Activated CD4-positive, alpha-beta T cell treated with anti-CD3 and anti-CD28 coated beads, Interleukin-2, amount 50 U/mL, for 48 hours (primary cell): ENCODE data around the gene CMSS1.

Experiments used
- DNase-seq, 2 experiments: peaks; one replicate each; pipeline ENCODE4 v3.0.0-alpha.2; 2020

The CMSS1 gene

DNA sequence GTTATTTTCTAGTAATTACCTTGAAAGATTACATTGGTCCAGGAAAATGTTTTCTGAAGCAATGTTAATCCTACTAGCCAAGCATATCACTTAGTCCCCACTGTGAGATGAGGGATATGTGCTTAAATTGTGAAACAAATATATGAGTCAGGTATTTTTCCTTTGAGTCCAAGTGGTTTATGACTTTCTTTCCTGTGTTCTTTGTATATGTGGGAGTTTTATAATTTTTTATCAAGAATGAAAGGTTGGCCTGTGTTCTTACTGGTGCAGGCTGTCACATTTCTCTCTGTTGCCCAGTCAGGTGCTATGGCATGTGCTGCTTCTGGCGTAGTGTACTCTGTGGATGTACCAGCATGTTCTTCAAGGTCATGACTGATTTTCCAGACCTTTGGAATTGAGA is 147.4 kb downstream of the CMSS1 start:
- no peak for DNase-seq

DNA sequence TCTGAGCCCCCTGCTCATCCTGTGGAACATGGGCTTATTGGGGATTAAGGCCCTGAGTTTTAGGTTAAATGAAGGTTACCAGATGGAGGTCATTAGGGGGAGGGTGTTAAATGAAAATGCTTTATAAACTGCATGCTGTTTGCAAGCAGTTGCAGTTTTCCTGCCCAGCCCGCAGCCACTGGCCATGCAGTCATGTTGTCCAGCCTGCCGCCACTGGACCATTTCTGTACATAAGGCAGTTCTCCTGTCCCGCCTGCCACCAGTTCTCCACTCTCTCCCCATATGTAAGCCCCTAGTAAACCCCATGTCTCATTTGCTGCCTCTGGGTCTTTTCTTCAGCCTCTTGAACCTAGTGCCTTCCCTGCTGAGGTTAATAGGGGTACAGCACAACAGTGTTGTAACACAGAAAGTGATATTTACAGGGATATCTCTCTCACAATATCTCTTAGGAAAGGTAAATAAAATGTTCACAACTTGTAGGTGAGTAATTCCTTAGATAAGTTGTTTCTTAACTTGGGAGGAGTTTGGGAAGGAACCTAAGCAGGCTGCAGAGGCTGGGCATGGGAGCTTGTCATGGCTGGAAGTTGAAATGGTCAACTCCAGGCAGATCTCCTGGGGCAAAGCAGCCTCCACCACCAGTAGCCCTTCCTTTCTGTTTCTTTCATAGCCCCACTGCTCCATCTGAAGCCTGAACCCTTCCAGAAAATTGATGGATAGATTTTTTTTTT is 148.2 kb downstream of the CMSS1 start:
- no peak for DNase-seq

DNA sequence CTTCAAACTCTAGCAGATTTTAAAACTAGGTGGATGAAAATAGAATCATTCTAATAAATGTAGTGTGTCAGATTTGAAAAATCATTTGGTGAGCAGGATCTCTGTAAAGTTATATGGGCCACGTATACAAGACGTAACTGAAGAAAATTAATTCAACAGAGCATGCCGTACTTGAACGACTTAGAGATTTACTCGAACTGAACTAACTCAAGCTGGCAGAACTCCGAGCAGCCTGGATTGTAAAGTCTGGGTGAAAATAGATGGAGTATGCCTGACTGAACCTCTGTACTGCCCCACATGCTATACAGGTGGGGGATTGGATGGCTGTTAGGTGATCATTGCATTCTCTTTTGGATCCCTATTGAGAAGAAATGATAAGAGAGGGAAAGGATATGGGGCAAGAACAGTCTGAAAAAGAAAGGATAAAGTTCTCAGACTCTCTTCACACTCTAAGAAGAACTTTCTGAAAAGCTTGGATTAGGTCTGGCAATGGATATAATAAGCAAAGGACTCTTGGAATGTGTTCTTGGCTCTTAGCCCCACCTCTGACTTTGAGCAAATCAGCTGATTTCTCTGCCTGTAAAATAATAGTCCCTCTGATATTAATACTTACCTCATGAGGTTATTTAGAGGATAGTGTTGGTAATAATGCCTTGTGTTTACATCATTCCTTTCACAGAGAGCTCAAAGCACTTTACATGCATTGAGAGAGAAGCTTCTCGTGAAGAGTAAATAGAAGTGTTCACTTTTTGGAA is 149.2 kb downstream of the CMSS1 start:
- DNase-seq = no peak

DNA sequence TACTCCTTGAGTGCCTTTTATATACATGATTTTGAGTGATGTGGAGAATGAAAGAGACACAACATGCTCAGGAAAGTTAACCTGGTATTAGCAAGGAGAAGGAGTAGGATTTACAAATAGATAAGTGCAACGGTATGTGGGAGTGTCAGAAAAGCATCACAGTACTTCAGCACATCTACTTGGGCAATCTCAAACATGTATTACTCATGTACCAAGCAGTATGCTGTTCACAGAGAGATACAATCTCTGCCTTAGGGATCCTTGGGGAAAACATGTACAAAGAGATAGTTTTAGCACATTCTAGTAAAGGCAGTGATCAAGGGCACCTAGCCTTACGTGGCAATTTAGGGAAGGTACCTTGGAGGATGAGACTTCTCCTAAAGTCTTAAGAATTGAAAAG is 150.1 kb downstream of the CMSS1 start:
- DNase-seq = no peak

- no peak for DNase-seq
Observed at GRCh38 chr3:99969136-99969535, 151.5 kb downstream of the CMSS1 start.

GRCh38 chr3:99970198-99970597 is 152.5 kb downstream of the CMSS1 start:
- DNase-seq = no peak

GRCh38 chr3:99971761-99972160 is 154.1 kb downstream of the CMSS1 start:
- DNase-seq = no peak

GRCh38 chr3:99972380-99973104 is 154.9 kb downstream of the CMSS1 start:
- no peak for DNase-seq

GRCh38 chr3:99974989-99975388 is 157.3 kb downstream of the CMSS1 start:
- DNase-seq = no peak

DNA sequence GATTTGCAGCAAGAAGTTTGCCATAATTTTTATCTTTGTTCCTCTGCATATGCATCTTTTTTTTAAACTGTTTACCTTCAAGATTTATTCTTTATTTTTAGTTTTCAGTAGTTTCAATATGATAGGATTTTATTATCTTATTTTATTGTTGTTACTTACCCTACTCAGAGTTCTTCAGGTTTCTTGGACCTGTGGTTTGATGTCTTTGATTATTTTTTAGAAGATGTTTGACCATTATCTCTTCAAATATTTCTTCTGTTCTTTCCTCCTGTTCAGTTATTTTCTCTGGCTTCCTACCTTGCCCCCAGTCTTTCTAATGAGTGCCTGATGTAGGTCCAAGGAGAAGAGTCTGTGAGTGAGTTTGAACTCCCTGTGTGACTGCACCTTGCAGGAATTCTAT is 158.9 kb downstream of the CMSS1 start:
- DNase-seq = no peak

DNA sequence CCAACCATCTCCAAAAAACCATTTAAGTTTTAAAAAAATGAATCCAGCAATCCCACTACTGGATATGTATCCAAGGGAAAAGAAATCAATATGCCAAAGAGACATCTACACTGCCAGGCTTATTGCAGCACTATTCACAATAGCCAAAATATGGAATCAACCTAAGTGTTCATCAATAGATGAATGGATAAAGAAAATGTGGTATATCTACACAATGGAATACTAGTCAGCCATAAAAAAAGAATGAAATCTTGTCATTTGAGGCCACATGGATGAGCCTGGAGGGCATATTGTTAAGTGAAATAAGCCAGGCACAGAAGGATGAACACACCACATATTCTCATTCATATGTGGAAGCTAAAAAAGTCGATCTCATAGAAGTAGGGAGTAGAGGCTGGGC is 160.6 kb downstream of the CMSS1 start:
- DNase-seq = no peak

GRCh38 chr3:99980606-99981005 is 162.9 kb downstream of the CMSS1 start:
- no peak for DNase-seq

GRCh38 chr3:99981138-99981537 is 163.5 kb downstream of the CMSS1 start:
- no peak for DNase-seq

- DNase-seq = no peak
Observed at GRCh38 chr3:99982650-99983049, 165.0 kb downstream of the CMSS1 start.

- no peak for DNase-seq
Observed at GRCh38 chr3:99984139-99984538, 166.5 kb downstream of the CMSS1 start.

GRCh38 chr3:99984668-99985067 is 167.0 kb downstream of the CMSS1 start:
- no peak for DNase-seq

GRCh38 chr3:99990179-99990578 is 172.5 kb downstream of the CMSS1 start:
- no peak for DNase-seq

DNA sequence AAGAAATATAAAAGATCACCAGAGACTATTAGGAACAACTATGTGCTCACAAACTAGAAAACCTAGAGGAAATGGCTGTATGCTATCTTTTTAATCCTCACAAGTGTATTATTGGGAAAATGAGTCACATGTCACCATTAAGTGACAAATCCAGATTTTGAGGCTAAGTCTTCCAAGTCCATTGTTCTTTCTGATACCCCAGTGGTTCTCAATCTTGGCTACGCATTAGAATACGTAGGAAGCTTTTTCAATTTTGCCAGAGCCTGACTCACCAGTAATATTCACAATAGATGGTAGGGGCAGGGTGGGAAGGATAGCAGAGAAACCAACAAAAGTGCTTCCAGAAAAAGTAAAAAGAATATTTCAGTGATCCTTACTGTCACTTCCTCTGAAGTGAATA is 179.6 kb downstream of the CMSS1 start:
- DNase-seq = no peak

DNA sequence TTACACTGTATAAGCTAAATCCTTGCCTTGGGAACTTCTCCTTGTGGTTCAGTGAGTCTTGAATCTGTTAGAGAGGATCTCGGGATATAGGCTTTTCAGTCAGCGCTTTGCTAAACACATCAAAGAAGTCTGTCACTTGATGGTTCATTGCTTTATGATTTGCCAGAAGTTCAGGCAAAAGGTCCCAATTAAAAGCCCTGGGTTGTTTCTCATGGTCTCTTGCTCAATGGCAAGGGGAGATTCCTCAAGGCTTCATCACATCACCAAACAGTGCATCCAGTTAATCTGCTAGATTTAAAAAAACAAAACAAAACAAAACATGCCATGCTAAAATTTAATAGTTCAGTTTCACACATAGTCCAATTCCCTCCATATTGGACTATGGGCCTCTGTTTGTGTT is 181.9 kb downstream of the CMSS1 start:
- no peak for DNase-seq

GRCh38 chr3:100001083-100001482 is 183.4 kb downstream of the CMSS1 start:
- no peak for DNase-seq

DNA sequence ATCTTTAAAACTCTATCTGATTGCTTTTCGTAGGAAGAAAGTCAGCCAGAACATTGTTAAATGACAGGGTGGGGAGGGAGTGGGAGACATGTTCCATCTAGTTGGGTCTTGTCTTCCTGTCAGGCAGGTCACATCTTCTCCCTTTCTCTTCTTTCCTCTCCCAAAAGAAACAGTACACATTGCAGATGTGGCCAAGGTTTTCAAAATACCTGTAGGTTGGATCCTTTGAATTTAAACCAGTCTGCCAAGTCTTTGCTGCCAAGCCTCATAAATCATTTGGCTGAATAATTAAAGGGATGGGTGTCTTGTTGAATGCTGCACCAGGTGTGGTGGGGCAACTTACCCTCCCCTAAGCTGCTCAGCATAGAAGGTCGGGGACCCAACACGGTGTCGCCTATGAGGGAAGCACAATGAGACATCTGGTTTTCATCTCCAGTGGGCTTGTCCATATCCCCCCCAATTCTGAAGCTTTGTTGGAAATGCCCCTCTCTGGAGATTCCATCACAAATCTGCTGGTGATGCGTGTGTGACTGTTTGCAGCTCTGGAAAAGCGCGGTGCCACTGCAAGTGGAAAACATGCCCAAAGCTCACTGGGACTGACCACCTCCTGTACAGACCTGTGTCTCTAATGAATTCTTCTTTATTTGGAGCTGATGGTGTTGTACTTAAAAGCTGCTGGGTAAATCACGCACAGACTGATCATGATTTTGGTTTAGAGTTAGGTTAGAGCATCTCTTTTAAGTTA is 184.0 kb downstream of the CMSS1 start:
- no peak for DNase-seq

DNA sequence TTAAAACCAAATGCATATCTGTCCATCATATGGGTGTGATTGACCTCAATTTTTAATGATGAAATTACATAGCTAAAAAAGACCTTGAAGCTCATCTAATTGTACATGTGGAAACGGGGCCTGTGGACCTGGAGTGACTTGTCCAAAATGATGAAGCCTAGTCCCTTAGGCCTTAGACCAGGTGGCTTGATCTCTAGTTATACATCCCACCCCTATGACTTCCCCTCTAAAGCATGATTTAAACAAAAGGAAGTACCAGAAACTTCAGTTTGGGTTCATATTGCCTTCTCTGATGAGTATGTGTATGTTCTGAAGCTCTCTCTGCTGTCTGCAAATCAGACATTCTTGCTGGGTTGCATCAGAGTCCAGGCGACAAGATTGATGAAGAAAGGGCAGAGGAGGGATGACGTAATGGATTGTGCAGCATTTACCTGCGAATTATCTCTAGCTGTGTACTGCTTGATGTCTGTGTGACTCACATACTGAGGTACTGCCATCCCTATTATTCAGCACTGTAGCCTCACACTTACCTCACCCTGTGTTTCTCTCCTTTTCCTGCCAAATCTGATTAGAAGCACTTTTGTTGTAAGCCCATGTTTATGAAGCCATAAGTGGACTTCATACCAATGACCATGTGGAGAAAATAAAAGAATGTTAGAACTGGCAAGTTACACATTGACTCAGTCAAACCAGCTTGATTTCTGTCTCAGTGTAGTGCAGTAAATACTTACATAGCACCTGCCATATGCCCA is 185.1 kb downstream of the CMSS1 start:
- DNase-seq = no peak
